Activated T-cell treated with anti-CD3 and anti-CD28 coated beads, Interleukin-2, amount 50 U/mL, for 4 hours (primary cell): ENCODE measurements around the gene FBXW8. TPM values are rescaled to one million over a fixed set of nuclear protein-coding genes. Genes with fewer than 3 reads are reported as not detected.
A peak's percentile ranks its signal among the peaks of the same experiment; 100 is the strongest.

ENCODE experiments used
- ATAC-seq, 2 donors: fragments of 200-7000 bp; cut with Tn5 transposase; one replicate each; pipeline ENCODE4 v1.10.0; 2021
- DNase-seq: peaks from one replicate; pipeline ENCODE4 v3.0.0-alpha.2; 2020
- H3K27me3 Mint-ChIP-seq: one replicate; pipeline ENCODE4 v1.8.0; 2021; ENCODE audit warnings: low read depth, mixed read lengths
- H3K36me3 Mint-ChIP-seq: one replicate; pipeline ENCODE4 v1.8.0; 2022; ENCODE audit warnings: mixed read lengths; ENCODE audit not compliant: insufficient read depth
- H3K4me1 Mint-ChIP-seq: one replicate; pipeline ENCODE4 v1.8.0; 2021; ENCODE audit warnings: low read depth, mixed read lengths
- H3K4me3 Mint-ChIP-seq: one replicate; pipeline ENCODE4 v1.8.0; 2021; ENCODE audit warnings: mild to moderate bottlenecking, moderate library complexity, mixed read lengths
- H3K9me3 Mint-ChIP-seq: one replicate; pipeline ENCODE4 v1.8.0; 2021; ENCODE audit warnings: mixed read lengths
- total RNA-seq, 3 donors: library from RNA; stranded (reverse); gene quantifications; one replicate each; pipeline ENCODE4 v1.2.1, GENCODE V29; 2021

The FBXW8 gene
- total RNA-seq, 3 donors from 2014 or later = 5.6 to 8.3 (median 5.9) TPM

GRCh38 chr12:116880817-116881324 lies 29.9 kb upstream of the FBXW8 start:
- DNase-seq (no peak), ATAC-seq (peak; percentile 87 to 88)
- Mint-ChIP-seq H3K9me3 (no peaks in the 10 kb centered on the region), H3K4me3 (peak overlapping the region; percentile 81), H3K27me3 (peaks cover 70% of the 10 kb centered on the region), H3K36me3 (no peaks in the 10 kb centered on the region), H3K4me1 (peaks cover 32% of the 10 kb centered on the region)

GRCh38 chr12:116881325-116881876 lies 29.3 kb upstream of the FBXW8 start, which contains the start of gene HRK:
Gene HRK (minus strand): TSS chr12:116881441. CDS start chr12:116881307, 134 bp downstream.
- peak; percentile 17 to 23 for ATAC-seq
- no peaks in the 10 kb centered on the region for H3K36me3 Mint-ChIP-seq

GRCh38 chr12:116881877-116882507 lies 28.8 kb upstream of the FBXW8 start:
- H3K27me3 Mint-ChIP-seq = peaks cover 63% of the 10 kb centered on the region
- DNase-seq (no peak), ATAC-seq (no peak)
- H3K36me3 Mint-ChIP-seq = no peaks in the 10 kb centered on the region
- H3K9me3 Mint-ChIP-seq = no peaks in the 10 kb centered on the region
- peak overlapping the region; percentile 35 for H3K4me3 Mint-ChIP-seq
- H3K4me1 Mint-ChIP-seq = peaks cover 32% of the 10 kb centered on the region

More at GRCh38 chr12:116881325-116881876, 29.3 kb upstream of the FBXW8 start, which contains the start of gene HRK:
- Mint-ChIP-seq H3K4me3 (peak within 1 kb of the TSS; percentile 81), H3K4me1 (peaks cover 32% of the 10 kb centered on the region), H3K9me3 (no peaks in the 10 kb centered on the region), H3K27me3 (peaks cover 65% of the 10 kb centered on the region)
- DNase-seq = no peak

GRCh38 chr12:116882742-116883141 lies 28.0 kb upstream of the FBXW8 start:
- DNase-seq (no peak), ATAC-seq (no peak)
- no peaks in the 10 kb centered on the region for H3K36me3 Mint-ChIP-seq
- no peaks in the 10 kb centered on the region for H3K9me3 Mint-ChIP-seq
- H3K27me3 Mint-ChIP-seq = peaks cover 62% of the 10 kb centered on the region
- H3K4me3 Mint-ChIP-seq = no peak overlapping the region
- peaks cover 32% of the 10 kb centered on the region for H3K4me1 Mint-ChIP-seq

- H3K27me3 Mint-ChIP-seq = peaks cover 48% of the 10 kb centered on the region
- DNase-seq (no peak), ATAC-seq (no peak)
- peaks cover 18% of the 10 kb centered on the region for H3K4me1 Mint-ChIP-seq
- no peak overlapping the region for H3K4me3 Mint-ChIP-seq
- H3K9me3 Mint-ChIP-seq = no peaks in the 10 kb centered on the region
- no peaks in the 10 kb centered on the region for H3K36me3 Mint-ChIP-seq
Observed at GRCh38 chr12:116884871-116885270, 25.9 kb upstream of the FBXW8 start.

- no peak overlapping the region for H3K4me3 Mint-ChIP-seq
- ATAC-seq (no peak), DNase-seq (no peak)
- H3K36me3 Mint-ChIP-seq = no peaks in the 10 kb centered on the region
- H3K4me1 Mint-ChIP-seq = peaks cover 12% of the 10 kb centered on the region
- no peaks in the 10 kb centered on the region for H3K9me3 Mint-ChIP-seq
- H3K27me3 Mint-ChIP-seq = peaks cover 42% of the 10 kb centered on the region
Observed at GRCh38 chr12:116885491-116885890, 25.3 kb upstream of the FBXW8 start.

- no peak for DNase-seq
- ATAC-seq = no peak
- peaks cover 32% of the 10 kb centered on the region for H3K27me3 Mint-ChIP-seq
- peaks cover 5% of the 10 kb centered on the region for H3K4me1 Mint-ChIP-seq
- H3K9me3 Mint-ChIP-seq = no peaks in the 10 kb centered on the region
- no peak overlapping the region for H3K4me3 Mint-ChIP-seq
- no peaks in the 10 kb centered on the region for H3K36me3 Mint-ChIP-seq
Observed at GRCh38 chr12:116887244-116887643, 23.5 kb upstream of the FBXW8 start.

GRCh38 chr12:116887897-116888296 lies 22.9 kb upstream of the FBXW8 start:
- DNase-seq = no peak
- H3K4me1 Mint-ChIP-seq = no peaks in the 10 kb centered on the region
- H3K27me3 Mint-ChIP-seq = peaks cover 25% of the 10 kb centered on the region
- ATAC-seq = no peak
- no peaks in the 10 kb centered on the region for H3K9me3 Mint-ChIP-seq
- H3K4me3 Mint-ChIP-seq = no peak overlapping the region
- no peaks in the 10 kb centered on the region for H3K36me3 Mint-ChIP-seq

GRCh38 chr12:116890330-116890729 lies 20.4 kb upstream of the FBXW8 start:
- no peak overlapping the region for H3K4me3 Mint-ChIP-seq
- peaks cover 15% of the 10 kb centered on the region for H3K27me3 Mint-ChIP-seq
- ATAC-seq (no peak), DNase-seq (no peak)
- H3K36me3 Mint-ChIP-seq = no peaks in the 10 kb centered on the region
- no peaks in the 10 kb centered on the region for H3K4me1 Mint-ChIP-seq
- no peaks in the 10 kb centered on the region for H3K9me3 Mint-ChIP-seq

- no peak for ATAC-seq
- Mint-ChIP-seq H3K4me3 (no peak overlapping the region), H3K36me3 (no peaks in the 10 kb centered on the region), H3K9me3 (no peaks in the 10 kb centered on the region), H3K4me1 (no peaks in the 10 kb centered on the region), H3K27me3 (peaks cover 15% of the 10 kb centered on the region)
- no peak for DNase-seq
Observed at GRCh38 chr12:116891019-116891418, 19.7 kb upstream of the FBXW8 start.

- Mint-ChIP-seq H3K27me3 (peaks cover 12% of the 10 kb centered on the region), H3K36me3 (no peaks in the 10 kb centered on the region)
- no peak for DNase-seq
Observed at GRCh38 chr12:116892349-116893140, 18.2 kb upstream of the FBXW8 start.

GRCh38 chr12:116894913-116895312 lies 15.8 kb upstream of the FBXW8 start:
- Mint-ChIP-seq H3K4me3 (no peak overlapping the region), H3K36me3 (no peaks in the 10 kb centered on the region), H3K27me3 (peaks cover 24% of the 10 kb centered on the region), H3K9me3 (no peaks in the 10 kb centered on the region), H3K4me1 (no peaks in the 10 kb centered on the region)
- no peak for DNase-seq
- ATAC-seq = no peak

More at GRCh38 chr12:116892349-116893140, 18.2 kb upstream of the FBXW8 start:
- Mint-ChIP-seq H3K9me3 (no peaks in the 10 kb centered on the region), H3K4me3 (no peak overlapping the region), H3K4me1 (no peaks in the 10 kb centered on the region)
- no peak for ATAC-seq

- H3K4me1 Mint-ChIP-seq = no peaks in the 10 kb centered on the region
- H3K4me3 Mint-ChIP-seq = no peak overlapping the region
Observed at GRCh38 chr12:116896411-116896924, 14.3 kb upstream of the FBXW8 start.

GRCh38 chr12:116897476-116897875 lies 13.3 kb upstream of the FBXW8 start:
- peaks cover 35% of the 10 kb centered on the region for H3K27me3 Mint-ChIP-seq
- no peaks in the 10 kb centered on the region for H3K4me1 Mint-ChIP-seq
- H3K9me3 Mint-ChIP-seq = no peaks in the 10 kb centered on the region
- no peaks in the 10 kb centered on the region for H3K36me3 Mint-ChIP-seq
- DNase-seq (no peak), ATAC-seq (no peak)
- H3K4me3 Mint-ChIP-seq = no peak overlapping the region

More at GRCh38 chr12:116896411-116896924, 14.3 kb upstream of the FBXW8 start:
- H3K27me3 Mint-ChIP-seq = peaks cover 27% of the 10 kb centered on the region
- no peaks in the 10 kb centered on the region for H3K36me3 Mint-ChIP-seq
- no peak for ATAC-seq
- DNase-seq = no peak
- H3K9me3 Mint-ChIP-seq = no peaks in the 10 kb centered on the region
